ENCODE results near the gene ALKBH8. TPM values are rescaled to one million over a fixed set of nuclear protein-coding genes. Genes with fewer than 3 reads are reported as not detected.

ALKBH8 gene
- total and polyA plus RNA-seq, 2 of the 8 experiments (the other 6 are each of a cell fraction or from before 2014, with no cell fraction given), result 3.6 to 11.9 TPM

- no peak overlapping the region for H3K27ac ChIP-seq (ENCODE audit: low read depth, low read length)
- H3K4me3 ChIP-seq (ENCODE audit: extremely low read depth in 1 of 4, insufficient read depth in 2 of 4, low read depth in 3 of 4, low read length in 4 of 4), result no peak overlapping the region
- H2AFZ ChIP-seq (ENCODE audit: low read length), result no peak overlapping the region
- H4K5ac ChIP-seq (ENCODE audit: insufficient read length, low read depth, low read length), result no peak overlapping the region
- H3K4ac ChIP-seq (replicated peaks; ENCODE audit: insufficient read length, low read depth, low read length), result no peak overlapping the region
- no peak overlapping the region for H2BK12ac ChIP-seq (ENCODE audit: low read depth, low read length)
- no peak overlapping the region for H2BK15ac ChIP-seq (ENCODE audit: low read length)
- TF ChIP-seq BCL11A (IDR thresholded peaks at IDR 0.05; ENCODE audit: low read depth in 2 of 2, low read length in 2 of 2) (no peak), SAP30 (IDR thresholded peaks at IDR 0.05; ENCODE audit: insufficient read depth, insufficient replicate concordance, low read length) (no peak), TCF12 (IDR thresholded peaks at IDR 0.05; ENCODE audit: low read depth, low read length) (no peak), EGR1 (IDR thresholded peaks at IDR 0.05; ENCODE audit: borderline replicate concordance, low read depth, low read length) (no peak)
- TF ChIP-seq, protein P1, sequence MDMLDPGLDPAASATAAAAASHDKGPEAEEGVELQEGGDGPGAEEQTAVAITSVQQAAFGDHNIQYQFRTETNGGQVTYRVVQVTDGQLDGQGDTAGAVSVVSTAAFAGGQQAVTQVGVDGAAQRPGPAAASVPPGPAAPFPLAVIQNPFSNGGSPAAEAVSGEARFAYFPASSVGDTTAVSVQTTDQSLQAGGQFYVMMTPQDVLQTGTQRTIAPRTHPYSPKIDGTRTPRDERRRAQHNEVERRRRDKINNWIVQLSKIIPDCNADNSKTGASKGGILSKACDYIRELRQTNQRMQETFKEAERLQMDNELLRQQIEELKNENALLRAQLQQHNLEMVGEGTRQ (IDR thresholded peaks at IDR 0.05; ENCODE audit: low read length), result no peak
- DNase-seq (ENCODE audit: low read depth in 1 of 2, low spot score in 2 of 2) (no peak), FAIRE-seq (no peak)
- no peak overlapping the region for H3K56ac ChIP-seq (replicated peaks; ENCODE audit: insufficient read length, low read depth, low read length)
- H3K4me2 ChIP-seq (ENCODE audit: insufficient read depth in 1 of 2, low read depth in 2 of 2, low read length in 2 of 2), result no peak overlapping the region
- H4K91ac ChIP-seq (replicated peaks; ENCODE audit: insufficient read length, low read length), result no peak overlapping the region
- no peaks in the 10 kb centered on the region for H3K79me1 ChIP-seq (ENCODE audit: low read depth, low read length)
- H3K79me2 ChIP-seq (ENCODE audit: control insufficient read depth in 1 of 2, insufficient read depth in 2 of 2, low read length in 2 of 2), result no peaks in the 10 kb centered on the region
- no peak overlapping the region for H4K8ac ChIP-seq (ENCODE audit: extremely low read depth, insufficient read depth, low read length)
- H3K14ac ChIP-seq (ENCODE audit: insufficient read length), result no peak overlapping the region
- H3K4me1 ChIP-seq (replicated peaks in 1 of 4; ENCODE audit: control insufficient read depth in 3 of 4, insufficient read depth in 4 of 4, low read length in 3 of 4), result no peaks in the 10 kb centered on the region
- H3K23me2 ChIP-seq (ENCODE audit: low read depth, low read length), result no peaks in the 10 kb centered on the region
- H3K36me3 ChIP-seq (ENCODE audit: control insufficient read depth in 2 of 4, insufficient read depth in 4 of 4, low read length in 3 of 4), result no peaks in the 10 kb centered on the region
- no peak overlapping the region for H2AK5ac ChIP-seq (ENCODE audit: low read depth, low read length)
- H3K9ac ChIP-seq (replicated peaks in 1 of 4; ENCODE audit: extremely low read depth in 1 of 4, low read depth in 3 of 4, low read length in 3 of 4), result no peak overlapping the region
- H3K9me3 ChIP-seq (ENCODE audit: insufficient read depth in 2 of 2, low read depth in 1 of 2, low read length in 1 of 2), result no peaks in the 10 kb centered on the region
- no peak overlapping the region for H2BK5ac ChIP-seq (ENCODE audit: low read depth, low read length)
- no peak overlapping the region for H3K23ac ChIP-seq (ENCODE audit: insufficient read length)
- H3K27me3 ChIP-seq (replicated peaks in 1 of 4; ENCODE audit: control insufficient read depth in 3 of 4, extremely low read depth in 1 of 4, insufficient read depth in 3 of 4, low read length in 3 of 4), result no peaks in the 10 kb centered on the region
- H2BK20ac ChIP-seq (ENCODE audit: low read length), result no peak overlapping the region
- 100% methylated on average over 1 of the region's 1 CpG; no CpG with 5 or more reads in 1 of the 2 experiments for WGBS, 2 experiments (ENCODE audit: extremely low coverage in 1 of 2, insufficient coverage in 1 of 2, insufficient read length in 1 of 2, insufficient replicate concordance in 2 of 2, low coverage in 1 of 2, low lambda C conversion rate in 2 of 2, missing lambda C conversion rate in 1 of 2)
- H2BK120ac ChIP-seq (replicated peaks; ENCODE audit: low read depth, low read length), result no peak overlapping the region
- ChIA-PET POLR2A (ENCODE audit: partially characterized antibody) (no interaction called here), CTCF (ENCODE audit: partially characterized antibody) (no interaction called here)
- no peaks in the 10 kb centered on the region for H4K20me1 ChIP-seq (replicated peaks in 1 of 2; ENCODE audit: control insufficient read depth in 1 of 2, insufficient read depth in 2 of 2, low read length in 2 of 2)
- no peak overlapping the region for H3K18ac ChIP-seq (ENCODE audit: extremely low read depth, low read length)
These were observed 72.4 kb downstream of the ALKBH8 start for GRCh38 chr11:107493117-107493516.
